Measurements from ENCODE around the gene GGA3.
"Not testable (repeated sequence)": the region's sequence is repeated elsewhere in the genome, so short reads cannot be mapped to it uniquely, and the experiment has no call there.

GGA3 gene

GRCh38 chr17:75265614-75266315 lies 4.4 kb upstream of the GGA3 start:
- Histone ChIP-seq H3K4me3 (ENCODE audit: low read length in 2 of 2) (no peak overlapping the region), H3K9me3 (ENCODE audit: control insufficient read depth in 2 of 2, low read length in 2 of 2) (no peaks in the 10 kb centered on the region), H3K27ac (ENCODE audit: low read depth in 2 of 2, low read length in 2 of 2) (no peak overlapping the region), H3K4me1 (ENCODE audit: control insufficient read depth in 2 of 2, insufficient read depth in 2 of 2, low read length in 2 of 2) (peaks cover 25% of the 10 kb centered on the region in 2 donors), H3K27me3 (ENCODE audit: control insufficient read depth in 2 of 2, insufficient read depth in 2 of 2, low read length in 2 of 2) (no peaks in the 10 kb centered on the region), H3K9ac (ENCODE audit: low read depth in 1 of 2, low read length in 2 of 2) (no peak overlapping the region), H3K36me3 (ENCODE audit: control insufficient read depth in 2 of 2, insufficient read depth in 2 of 2, low read length in 2 of 2) (peaks cover 22 to 34% of the 10 kb centered on the region in 2 donors)

GRCh38 chr17:75263055-75263454 lies 1.6 kb upstream of the GGA3 start:
- Histone ChIP-seq H3K4me3 (ENCODE audit: low read length in 2 of 2) (peak overlapping the region in 1 of 2 donors; percentile 99), H3K4me1 (ENCODE audit: control insufficient read depth in 2 of 2, insufficient read depth in 2 of 2, low read length in 2 of 2) (peaks cover 28 to 32% of the 10 kb centered on the region in 2 donors), H3K36me3 (ENCODE audit: control insufficient read depth in 2 of 2, insufficient read depth in 2 of 2, low read length in 2 of 2) (peaks cover 24 to 34% of the 10 kb centered on the region in 2 donors), H3K9ac (ENCODE audit: low read depth in 1 of 2, low read length in 2 of 2) (no peak overlapping the region), H3K9me3 (ENCODE audit: control insufficient read depth in 2 of 2, low read length in 2 of 2) (no peaks in the 10 kb centered on the region), H3K27me3 (ENCODE audit: control insufficient read depth in 2 of 2, insufficient read depth in 2 of 2, low read length in 2 of 2) (no peaks in the 10 kb centered on the region), H3K27ac (ENCODE audit: low read depth in 2 of 2, low read length in 2 of 2) (no peak overlapping the region)

- H3K27me3 ChIP-seq (ENCODE audit: control insufficient read depth in 2 of 2, insufficient read depth in 2 of 2, low read length in 2 of 2) = no peaks in the 10 kb centered on the region
- no peaks in the 10 kb centered on the region for H3K9me3 ChIP-seq (ENCODE audit: control insufficient read depth in 2 of 2, low read length in 2 of 2)
These were observed 753 bp upstream of the GGA3 start for GRCh38 chr17:75262112-75262606.

GRCh38 chr17:75260641-75261335 lies 618 bp downstream of the GGA3 start:
- Histone ChIP-seq H3K4me1 (ENCODE audit: control insufficient read depth in 2 of 2, insufficient read depth in 2 of 2, low read length in 2 of 2) (peaks cover 21 to 25% of the 10 kb centered on the region in 2 donors), H3K4me3 (ENCODE audit: low read length in 2 of 2) (peak overlapping the region; percentile 79 to 99), H3K27me3 (ENCODE audit: control insufficient read depth in 2 of 2, insufficient read depth in 2 of 2, low read length in 2 of 2) (no peaks in the 10 kb centered on the region), H3K9me3 (ENCODE audit: control insufficient read depth in 2 of 2, low read length in 2 of 2) (no peaks in the 10 kb centered on the region), H3K36me3 (ENCODE audit: control insufficient read depth in 2 of 2, insufficient read depth in 2 of 2, low read length in 2 of 2) (peaks cover 11 to 17% of the 10 kb centered on the region in 2 donors), H3K27ac (ENCODE audit: low read depth in 2 of 2, low read length in 2 of 2) (peak overlapping the region; percentile 96 to 98), H3K9ac (ENCODE audit: low read depth in 1 of 2, low read length in 2 of 2) (peak overlapping the region; percentile 95 to 96)

More at GRCh38 chr17:75262112-75262606, 753 bp upstream of the GGA3 start:
- peak overlapping the region; percentile 79 to 99 for H3K4me3 ChIP-seq (ENCODE audit: low read length in 2 of 2)
- peaks cover 24 to 31% of the 10 kb centered on the region in 2 donors for H3K36me3 ChIP-seq (ENCODE audit: control insufficient read depth in 2 of 2, insufficient read depth in 2 of 2, low read length in 2 of 2)
- H3K9ac ChIP-seq (ENCODE audit: low read depth in 1 of 2, low read length in 2 of 2) = peak overlapping the region; percentile 95 to 96
- peak overlapping the region; percentile 96 to 98 for H3K27ac ChIP-seq (ENCODE audit: low read depth in 2 of 2, low read length in 2 of 2)
- peaks cover 21 to 25% of the 10 kb centered on the region in 2 donors for H3K4me1 ChIP-seq (ENCODE audit: control insufficient read depth in 2 of 2, insufficient read depth in 2 of 2, low read length in 2 of 2)

DNA sequence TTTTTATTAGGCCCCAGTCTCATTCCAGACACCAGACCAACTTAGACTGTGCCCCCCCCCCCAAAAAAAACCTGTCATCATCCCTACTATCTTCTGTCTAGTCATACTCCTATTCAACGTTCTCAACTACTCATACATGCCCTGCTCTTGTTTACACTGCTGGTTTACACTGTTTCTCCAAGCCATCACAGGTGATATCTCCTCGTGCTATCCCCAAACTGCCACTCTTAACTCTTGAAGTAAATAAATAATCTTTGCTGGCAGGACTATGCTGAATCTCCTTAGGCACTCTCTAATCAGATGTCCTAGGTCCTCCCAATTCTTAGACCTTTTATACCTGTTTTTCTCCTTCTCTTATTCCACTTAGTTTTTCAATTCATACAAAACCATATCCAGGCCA lies 4.2 kb downstream of the GGA3 start:
- not testable (repeated sequence) for H3K9me3 ChIP-seq (ENCODE audit: control insufficient read depth in 2 of 2, low read length in 2 of 2); H3K4me3 ChIP-seq (ENCODE audit: low read length in 2 of 2); H3K9ac ChIP-seq (ENCODE audit: low read depth in 1 of 2, low read length in 2 of 2); H3K27ac ChIP-seq (ENCODE audit: low read depth in 2 of 2, low read length in 2 of 2); H3K27me3 ChIP-seq (ENCODE audit: control insufficient read depth in 2 of 2, insufficient read depth in 2 of 2, low read length in 2 of 2); H3K36me3 ChIP-seq (ENCODE audit: control insufficient read depth in 2 of 2, insufficient read depth in 2 of 2, low read length in 2 of 2)
- H3K4me1 ChIP-seq (ENCODE audit: control insufficient read depth in 2 of 2, insufficient read depth in 2 of 2, low read length in 2 of 2) = peaks cover 16 to 20% of the 10 kb centered on the region in 2 donors

GRCh38 chr17:75255954-75256698 lies 5.3 kb downstream of the GGA3 start:
- not testable (repeated sequence) for H3K27ac ChIP-seq (ENCODE audit: low read depth in 2 of 2, low read length in 2 of 2)

DNA sequence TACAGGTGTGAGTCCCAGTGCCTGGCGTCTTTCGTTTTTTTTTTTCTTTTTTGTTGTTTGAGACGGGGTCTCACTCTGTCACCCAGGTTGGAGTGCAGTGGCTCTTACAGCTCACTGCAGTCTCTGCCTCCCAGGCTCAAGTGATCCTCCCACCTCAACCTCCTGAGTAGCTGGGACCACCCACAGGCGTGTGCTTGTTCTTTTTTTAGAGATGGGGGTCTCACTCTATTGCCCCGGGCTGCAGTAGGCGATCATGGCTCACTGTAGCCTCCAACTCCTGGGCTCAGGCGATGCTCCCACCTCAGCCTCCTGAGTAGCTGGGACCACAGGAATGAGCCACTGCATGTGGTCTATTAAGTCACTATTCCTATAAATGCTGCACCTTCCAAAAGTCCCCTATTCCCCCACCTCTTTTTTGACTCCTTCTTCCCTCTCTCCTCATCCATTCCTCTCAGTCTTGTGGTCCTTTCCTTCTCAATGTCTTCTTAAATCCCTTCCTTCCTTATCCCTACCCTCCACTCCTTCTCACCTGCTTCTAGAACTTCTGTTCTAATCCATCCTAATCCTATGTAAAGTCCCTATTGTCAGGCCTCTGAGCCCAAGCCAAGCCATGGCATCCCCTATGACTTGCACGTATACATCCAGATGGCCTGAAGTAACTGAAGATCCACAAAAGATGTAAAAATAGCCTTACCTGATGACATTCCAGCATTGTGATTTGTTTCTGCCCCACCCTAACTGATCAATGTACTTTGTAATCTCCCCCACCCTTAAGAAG lies 9.2 kb downstream of the GGA3 start:
- no peak overlapping the region for H3K9ac ChIP-seq (ENCODE audit: low read depth in 1 of 2, low read length in 2 of 2)
- peaks cover 4 to 9% of the 10 kb centered on the region in 2 donors for H3K4me1 ChIP-seq (ENCODE audit: control insufficient read depth in 2 of 2, insufficient read depth in 2 of 2, low read length in 2 of 2)
- H3K36me3 ChIP-seq (ENCODE audit: control insufficient read depth in 2 of 2, insufficient read depth in 2 of 2, low read length in 2 of 2) = no peaks in the 10 kb centered on the region
- H3K27me3 ChIP-seq (ENCODE audit: control insufficient read depth in 2 of 2, insufficient read depth in 2 of 2, low read length in 2 of 2) = no peaks in the 10 kb centered on the region
- H3K9me3 ChIP-seq (ENCODE audit: control insufficient read depth in 2 of 2, low read length in 2 of 2) = no peaks in the 10 kb centered on the region
- H3K27ac ChIP-seq (ENCODE audit: low read depth in 2 of 2, low read length in 2 of 2) = no peak overlapping the region
- H3K4me3 ChIP-seq (ENCODE audit: low read length in 2 of 2) = no peak overlapping the region

More at GRCh38 chr17:75255954-75256698, 5.3 kb downstream of the GGA3 start:
- not testable (repeated sequence) for H3K27me3 ChIP-seq (ENCODE audit: control insufficient read depth in 2 of 2, insufficient read depth in 2 of 2, low read length in 2 of 2); H3K9me3 ChIP-seq (ENCODE audit: control insufficient read depth in 2 of 2, low read length in 2 of 2); H3K36me3 ChIP-seq (ENCODE audit: control insufficient read depth in 2 of 2, insufficient read depth in 2 of 2, low read length in 2 of 2); H3K9ac ChIP-seq (ENCODE audit: low read depth in 1 of 2, low read length in 2 of 2); H3K4me3 ChIP-seq (ENCODE audit: low read length in 2 of 2)
- H3K4me1 ChIP-seq (ENCODE audit: control insufficient read depth in 2 of 2, insufficient read depth in 2 of 2, low read length in 2 of 2) = peaks cover 16% of the 10 kb centered on the region in 2 donors

GRCh38 chr17:75250009-75250471 lies 11.4 kb downstream of the GGA3 start:
- H3K9ac ChIP-seq (ENCODE audit: low read depth in 1 of 2, low read length in 2 of 2) = no peak overlapping the region
- peaks cover 16 to 17% of the 10 kb centered on the region in 2 donors for H3K36me3 ChIP-seq (ENCODE audit: control insufficient read depth in 2 of 2, insufficient read depth in 2 of 2, low read length in 2 of 2)
- H3K9me3 ChIP-seq (ENCODE audit: control insufficient read depth in 2 of 2, low read length in 2 of 2) = no peaks in the 10 kb centered on the region
- H3K27me3 ChIP-seq (ENCODE audit: control insufficient read depth in 2 of 2, insufficient read depth in 2 of 2, low read length in 2 of 2) = no peaks in the 10 kb centered on the region
- H3K4me3 ChIP-seq (ENCODE audit: low read length in 2 of 2) = peak overlapping the region in 1 of 2 donors; percentile 44
- peaks cover 4 to 9% of the 10 kb centered on the region in 2 donors for H3K4me1 ChIP-seq (ENCODE audit: control insufficient read depth in 2 of 2, insufficient read depth in 2 of 2, low read length in 2 of 2)
- peak overlapping the region in 1 of 2 donors; percentile 48 for H3K27ac ChIP-seq (ENCODE audit: low read depth in 2 of 2, low read length in 2 of 2)

DNA sequence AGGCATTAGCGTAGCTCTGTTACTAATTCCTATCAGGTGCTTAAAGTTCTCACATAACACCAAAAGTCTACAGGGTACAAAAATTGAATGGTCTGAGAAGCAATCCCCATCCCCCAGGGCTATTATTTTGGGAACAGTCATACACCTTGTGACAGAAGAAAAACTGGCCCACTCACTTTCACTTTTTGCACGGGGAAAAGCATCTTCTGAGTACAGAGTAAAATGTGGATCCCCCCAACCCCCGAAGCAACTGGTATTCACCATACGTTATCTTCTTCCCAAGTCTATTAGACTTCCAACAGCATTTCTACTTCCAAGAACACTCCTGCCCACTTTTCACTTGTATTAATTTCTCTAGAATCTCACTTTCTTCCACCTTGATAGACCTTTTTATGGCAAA lies 11.8 kb downstream of the GGA3 start:
- H3K9me3 ChIP-seq (ENCODE audit: control insufficient read depth in 2 of 2, low read length in 2 of 2) = no peaks in the 10 kb centered on the region
- peak overlapping the region in 1 of 2 donors; percentile 44 for H3K4me3 ChIP-seq (ENCODE audit: low read length in 2 of 2)
- peaks cover 20 to 21% of the 10 kb centered on the region in 2 donors for H3K36me3 ChIP-seq (ENCODE audit: control insufficient read depth in 2 of 2, insufficient read depth in 2 of 2, low read length in 2 of 2)
- H3K27me3 ChIP-seq (ENCODE audit: control insufficient read depth in 2 of 2, insufficient read depth in 2 of 2, low read length in 2 of 2) = no peaks in the 10 kb centered on the region
- peak overlapping the region in 1 of 2 donors; percentile 48 for H3K27ac ChIP-seq (ENCODE audit: low read depth in 2 of 2, low read length in 2 of 2)
- peaks cover 4 to 12% of the 10 kb centered on the region in 2 donors for H3K4me1 ChIP-seq (ENCODE audit: control insufficient read depth in 2 of 2, insufficient read depth in 2 of 2, low read length in 2 of 2)
- H3K9ac ChIP-seq (ENCODE audit: low read depth in 1 of 2, low read length in 2 of 2) = no peak overlapping the region
